AG09319 (cell line): ENCODE results near the gene PLA2G2D.

Experiments
- DNase-seq: peaks from one replicate; pipeline ENCODE4 v3.0.0-alpha.2; 2010; ENCODE audit warnings: low read depth; ENCODE audit errors: extremely low read depth
- CTCF ChIP-seq: IDR thresholded peaks from 2 replicates; pipeline ENCODE4 v1.5.1; 2011; ENCODE audit warnings: low read depth, mild to moderate bottlenecking, inconsistent platforms, low read length, moderate library complexity

Gene PLA2G2D

GRCh38 chr1:20111452-20111851, 7.9 kb downstream of the PLA2G2D start:
- no peak for TF ChIP-seq CTCF
- DNase-seq: no peak

GRCh38 chr1:20110679-20111078, 8.7 kb downstream of the PLA2G2D start:
- DNase-seq: no peak
- TF ChIP-seq CTCF: no peak

- no peak for DNase-seq
- TF ChIP-seq CTCF: no peak
Observed at GRCh38 chr1:20109223-20109856, 10.0 kb downstream of the PLA2G2D start.

- DNase-seq: no peak
- no peak for TF ChIP-seq CTCF
Observed at GRCh38 chr1:20108366-20109123, 10.8 kb downstream of the PLA2G2D start.

GRCh38 chr1:20107796-20108195, 11.5 kb downstream of the PLA2G2D start:
- no peak for DNase-seq

GRCh38 chr1:20107351-20107750, 12.0 kb downstream of the PLA2G2D start:
- no peak for TF ChIP-seq CTCF
- DNase-seq: no peak

More at GRCh38 chr1:20107796-20108195, 11.5 kb downstream of the PLA2G2D start:
- no peak for TF ChIP-seq CTCF

GRCh38 chr1:20105856-20106255, 13.5 kb downstream of the PLA2G2D start:
- TF ChIP-seq CTCF: no peak
- DNase-seq: no peak
